Neural progenitor cell (in vitro differentiated cells): ENCODE data around the gene GPHN. TPM values are rescaled to one million over a fixed set of nuclear protein-coding genes. Genes with fewer than 3 reads are reported as not detected.

Experiments used
- DNase-seq: peaks from one replicate; pipeline ENCODE4 v3.0.0-alpha.2; 2016; ENCODE audit warnings: low spot score
- H2AFZ ChIP-seq: fragments of 200-600 bp; sonication (generic); replicated peaks from 2 replicates; pipeline ENCODE4 v1.6.1; 2016; ENCODE audit warnings: antibody characterized with exemption
- H3F3A ChIP-seq: fragments of 200-600 bp; sonication (generic); 2 replicates; pipeline ENCODE4 v1.6.1; 2016; ENCODE audit warnings: antibody characterized with exemption, low read depth
- H3K27ac ChIP-seq: fragments of 200-600 bp; sonication (generic); 2 replicates; pipeline ENCODE4 v1.5.1; 2016; ENCODE audit warnings: mild to moderate bottlenecking
- H3K27me3 ChIP-seq: fragments of 200-600 bp; sonication (generic); 2 replicates; pipeline ENCODE4 v1.6.1; 2016; ENCODE audit warnings: mild to moderate bottlenecking, moderate library complexity
- H3K36me3 ChIP-seq: fragments of 200-600 bp; sonication (generic); 2 replicates; pipeline ENCODE4 v1.5.1; 2016
- H3K4me1 ChIP-seq: fragments of 200-600 bp; sonication (generic); 2 replicates; pipeline ENCODE4 v1.6.1; 2016; ENCODE audit warnings: mixed run types
- H3K4me2 ChIP-seq: fragments of 200-600 bp; sonication (generic); 2 replicates; pipeline ENCODE4 v1.6.1; 2016
- H3K4me3 ChIP-seq: fragments of 200-600 bp; sonication (generic); 2 replicates; pipeline ENCODE4 v1.5.1; 2016
- H3K79me2 ChIP-seq: fragments of 200-600 bp; sonication (generic); 2 replicates; pipeline ENCODE4 v1.6.1; 2016; ENCODE audit warnings: low read depth
- H3K9ac ChIP-seq: fragments of 200-600 bp; sonication (generic); 2 replicates; pipeline ENCODE4 v1.6.1; 2016
- H3K9me3 ChIP-seq: fragments of 200-600 bp; sonication (generic); 2 replicates; pipeline ENCODE4 v1.5.1; 2016; ENCODE audit warnings: low read depth
- H4K20me1 ChIP-seq: fragments of 200-600 bp; sonication (generic); 2 replicates; pipeline ENCODE4 v1.6.1; 2016; ENCODE audit warnings: low read depth
- H3K27ac Mint-ChIP-seq: 3 replicates; pipeline ENCODE4 v1.8.0; 2021; ENCODE audit warnings: mixed read lengths
- H3K27me3 Mint-ChIP-seq: 2 replicates; pipeline ENCODE4 v1.8.0; 2022; ENCODE audit warnings: low read depth, mild to moderate bottlenecking, inconsistent platforms, moderate library complexity, mixed read lengths; ENCODE audit not compliant: insufficient read depth
- H3K36me3 Mint-ChIP-seq: 3 replicates; pipeline ENCODE4 v1.8.0; 2021; ENCODE audit warnings: mixed read lengths
- H3K4me1 Mint-ChIP-seq: 3 replicates; pipeline ENCODE4 v1.8.0; 2021; ENCODE audit warnings: mixed read lengths
- H3K4me3 Mint-ChIP-seq: 3 replicates; pipeline ENCODE4 v1.8.0; 2021; ENCODE audit warnings: mild to moderate bottlenecking, moderate library complexity, mixed read lengths
- H3K9me3 Mint-ChIP-seq: 3 replicates; pipeline ENCODE4 v1.8.0; 2020; ENCODE audit warnings: mixed read lengths
- CTCF ChIP-seq: fragments of 200-600 bp; sonication (generic); IDR thresholded peaks from 2 replicates; pipeline ENCODE4 v1.5.1; 2017; ENCODE audit warnings: antibody characterized with exemption, mild to moderate bottlenecking
- EZH2 ChIP-seq: fragments of 200-600 bp; sonication (generic); IDR thresholded peaks from 2 replicates; pipeline ENCODE4 v1.6.1; 2017; ENCODE audit warnings: antibody characterized with exemption, mild to moderate bottlenecking, moderate library complexity
- EZH2phosphoT487 ChIP-seq: fragments of 200-600 bp; sonication (generic); IDR thresholded peaks from 2 replicates; pipeline ENCODE4 v1.6.1; 2017; ENCODE audit warnings: antibody characterized with exemption
- total RNA-seq: library from RNA; depleted of rRNA; stranded (reverse); fragments of >200 nt; gene quantifications from 2 replicates; pipeline ENCODE4 v1.2.3, GENCODE V29; 2015; ENCODE audit warnings: low replicate concordance

GPHN gene
- total RNA-seq, 1 donor from 2014 or later, result 42.9 TPM

DNA sequence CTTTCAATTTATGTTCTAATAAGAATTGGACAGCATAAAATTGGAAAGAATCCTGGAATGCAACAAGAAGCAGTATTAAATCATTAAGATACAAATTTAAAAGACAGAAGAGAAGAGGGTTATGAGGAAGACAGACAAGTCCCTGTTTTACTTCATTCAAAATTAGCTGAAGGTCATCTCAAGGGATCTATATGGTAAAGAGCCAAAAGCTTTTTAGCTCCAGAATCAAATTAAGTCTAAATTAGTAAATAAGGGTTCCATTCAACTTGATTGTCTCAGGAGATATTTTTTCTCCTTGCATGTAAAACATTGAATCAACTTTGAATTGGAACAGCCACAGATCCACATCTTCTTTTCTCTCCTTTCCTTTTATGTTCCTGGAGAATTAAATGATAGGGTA, 14.2 kb upstream of the GPHN start:
- H3K4me2 ChIP-seq, result no peak overlapping the region
- no peak for DNase-seq
- no peaks in the 10 kb centered on the region for H3K9me3 Mint-ChIP-seq

DNA sequence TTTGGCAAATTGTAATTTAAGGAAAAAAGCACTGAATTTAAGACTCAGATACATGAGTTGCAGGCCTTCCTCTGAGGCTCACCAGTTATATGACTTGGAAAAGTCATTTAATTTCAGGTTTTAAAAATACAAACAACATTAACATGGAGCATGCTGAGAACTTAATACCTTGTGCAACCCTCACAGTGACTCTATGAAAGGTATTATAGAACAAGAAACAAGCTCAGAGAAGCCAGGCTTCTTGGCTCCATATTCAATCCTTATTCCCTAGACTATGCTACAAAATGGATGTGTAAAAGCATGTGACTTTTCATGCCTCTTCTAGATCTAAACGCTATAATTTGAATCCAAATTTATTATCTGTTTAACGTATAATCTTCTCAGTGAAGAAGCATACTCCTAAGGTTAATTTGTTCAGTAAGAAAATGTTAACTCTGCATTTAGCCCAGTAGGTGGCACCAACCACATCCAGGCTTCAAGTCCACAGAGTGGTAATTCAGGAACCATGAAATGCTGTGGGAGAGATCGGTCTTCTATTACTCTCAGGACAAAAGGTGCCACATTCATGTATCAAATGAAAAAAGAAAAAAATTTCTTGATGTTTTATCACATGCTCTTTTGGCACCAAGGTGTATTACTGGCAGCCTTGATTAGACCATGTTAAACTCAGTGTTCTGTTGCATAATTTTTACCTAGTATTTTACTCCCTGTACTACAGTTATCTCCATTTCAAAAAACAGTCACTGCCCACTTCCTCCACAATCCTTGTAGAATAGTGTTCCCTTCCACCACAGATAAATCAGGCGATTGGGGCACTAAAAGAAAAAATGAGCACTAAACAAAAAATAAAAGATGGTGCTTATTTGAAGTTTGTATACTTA, 12.5 kb upstream of the GPHN start:
- peak overlapping the region; percentile 77 for H2AFZ ChIP-seq

More for the DNA sequence above, 14.2 kb upstream of the GPHN start:
- Histone ChIP-seq H3K4me1 (no peaks in the 10 kb centered on the region), H2AFZ (no peak overlapping the region), H3K4me3 (no peak overlapping the region), H3K79me2 (no peaks in the 10 kb centered on the region), H3K27ac (no peak overlapping the region), H3K9ac (no peak overlapping the region), H3K36me3 (no peaks in the 10 kb centered on the region), H4K20me1 (no peaks in the 10 kb centered on the region), H3K27me3 (no peaks in the 10 kb centered on the region), H3K9me3 (no peaks in the 10 kb centered on the region), H3F3A (no peaks in the 10 kb centered on the region)
- Mint-ChIP-seq H3K27ac (no peak overlapping the region), H3K36me3 (no peaks in the 10 kb centered on the region), H3K4me1 (peaks cover 3% of the 10 kb centered on the region), H3K27me3 (no peaks in the 10 kb centered on the region), H3K4me3 (no peak overlapping the region)
- TF ChIP-seq CTCF (no peak), EZH2 (no peak), EZH2phosphoT487 (no peak)

DNA sequence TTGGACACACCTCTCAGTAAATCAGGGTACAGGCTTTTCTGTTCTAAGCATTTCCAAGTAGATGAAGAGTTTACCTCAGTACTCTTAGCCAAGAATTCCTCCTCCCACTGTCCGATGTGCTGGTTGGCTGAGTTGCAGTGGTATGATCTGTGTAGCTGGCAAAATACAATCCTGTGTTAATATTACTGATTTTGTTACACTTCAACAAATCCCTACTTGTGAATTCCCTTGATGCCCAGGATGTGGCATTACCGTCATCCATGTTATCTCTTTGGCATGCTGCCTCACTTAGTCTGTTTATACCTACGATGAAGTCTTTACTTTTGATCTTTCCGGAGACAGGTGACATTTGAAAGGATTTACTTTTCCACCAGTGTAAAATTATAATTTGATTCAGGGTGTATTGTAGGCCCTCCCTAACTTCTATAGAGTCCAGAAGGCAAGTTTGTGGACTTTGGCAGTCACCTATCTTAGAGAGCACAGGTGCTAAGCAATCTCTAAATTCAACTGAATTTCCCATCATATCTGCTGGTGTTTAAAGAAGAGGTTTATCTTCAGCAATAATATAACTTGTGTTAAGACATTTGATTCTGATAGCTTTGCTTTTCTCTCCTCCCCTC, 11.6 kb upstream of the GPHN start:
- Mint-ChIP-seq H3K27me3 (no peaks in the 10 kb centered on the region), H3K36me3 (no peaks in the 10 kb centered on the region), H3K27ac (no peak overlapping the region), H3K4me1 (peaks cover 3% of the 10 kb centered on the region), H3K9me3 (no peaks in the 10 kb centered on the region), H3K4me3 (no peak overlapping the region)
- no peaks in the 10 kb centered on the region for H3F3A ChIP-seq
- no peak overlapping the region for H3K9ac ChIP-seq
- TF ChIP-seq EZH2 (no peak), CTCF (no peak), EZH2phosphoT487 (no peak)
- H3K36me3 ChIP-seq, result no peaks in the 10 kb centered on the region
- no peak overlapping the region for H3K4me3 ChIP-seq
- no peaks in the 10 kb centered on the region for H3K4me1 ChIP-seq
- no peak overlapping the region for H3K27ac ChIP-seq
- no peaks in the 10 kb centered on the region for H4K20me1 ChIP-seq
- H3K9me3 ChIP-seq, result no peaks in the 10 kb centered on the region
- H3K79me2 ChIP-seq, result no peaks in the 10 kb centered on the region
- H2AFZ ChIP-seq, result no peak overlapping the region
- no peak overlapping the region for H3K4me2 ChIP-seq
- H3K27me3 ChIP-seq, result no peaks in the 10 kb centered on the region
- no peak for DNase-seq

More for the DNA sequence above, 12.5 kb upstream of the GPHN start:
- Histone ChIP-seq H3F3A (no peaks in the 10 kb centered on the region), H3K27ac (no peak overlapping the region), H3K9ac (no peak overlapping the region), H3K36me3 (no peaks in the 10 kb centered on the region), H3K4me1 (no peaks in the 10 kb centered on the region), H3K4me2 (no peak overlapping the region), H3K27me3 (no peaks in the 10 kb centered on the region), H4K20me1 (no peaks in the 10 kb centered on the region), H3K4me3 (no peak overlapping the region), H3K9me3 (no peaks in the 10 kb centered on the region), H3K79me2 (no peaks in the 10 kb centered on the region)
- Mint-ChIP-seq H3K27ac (no peak overlapping the region), H3K9me3 (no peaks in the 10 kb centered on the region), H3K4me1 (peaks cover 3% of the 10 kb centered on the region), H3K27me3 (no peaks in the 10 kb centered on the region), H3K4me3 (no peak overlapping the region), H3K36me3 (no peaks in the 10 kb centered on the region)
- DNase-seq, result peak; percentile 62
- TF ChIP-seq EZH2 (no peak), CTCF (peak; percentile 81)
